ENCODE results near the gene BAZ1B. TPM values are rescaled to one million over a fixed set of nuclear protein-coding genes. Genes with fewer than 3 reads are reported as not detected.
"Not testable (repeated sequence)": the region's sequence is repeated elsewhere in the genome, so short reads cannot be mapped to it uniquely, and the experiment has no call there.

Gene BAZ1B
- total RNA-seq, 1 donor = 52.2 TPM

DNA sequence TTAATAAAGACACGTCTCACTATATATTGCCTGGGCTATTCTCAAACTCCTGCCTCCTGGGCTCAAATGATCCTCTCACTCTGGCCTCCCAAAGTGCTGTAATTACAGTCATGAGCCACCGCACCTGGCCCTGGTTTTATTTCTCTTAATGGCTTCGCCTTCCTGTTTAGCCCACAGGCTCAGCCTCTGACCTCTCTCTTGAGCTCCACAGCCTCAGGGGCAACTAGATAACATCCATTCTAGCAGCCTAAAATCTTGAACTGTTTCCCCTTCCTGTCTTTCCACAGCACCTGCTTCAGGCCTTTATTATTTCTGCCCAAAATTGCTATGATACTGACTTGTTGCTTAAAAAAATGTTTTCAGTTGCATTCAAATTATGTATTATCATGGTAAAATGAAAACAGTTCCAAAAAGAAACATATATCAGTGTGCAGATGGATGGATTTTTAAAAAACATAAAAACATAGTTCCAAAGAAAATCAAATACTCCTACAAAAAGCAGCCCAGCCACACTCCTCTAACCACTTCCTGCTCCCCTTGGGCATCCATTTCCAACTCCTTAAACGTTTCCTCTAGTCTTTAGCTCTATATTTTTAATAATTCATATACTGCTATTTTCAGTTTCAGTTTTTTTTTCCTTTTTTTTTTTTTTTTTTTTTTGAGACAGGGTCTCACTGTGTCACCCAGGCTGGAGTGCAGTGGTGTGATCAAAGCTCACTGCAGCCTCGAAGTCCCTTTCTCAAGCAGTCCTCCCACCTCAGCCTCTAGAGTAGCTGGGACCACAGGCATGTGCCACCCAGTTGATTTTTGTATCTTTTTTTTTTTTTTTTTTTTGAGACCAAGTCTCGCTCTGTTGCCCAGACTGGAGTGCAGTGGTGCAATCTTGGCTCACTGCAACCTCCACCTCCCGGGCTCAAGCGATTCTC is 5.1 kb upstream of the BAZ1B start:
- Histone ChIP-seq H3K4me3 (ENCODE audit: low read length) (no peak overlapping the region), H3K4me1 (ENCODE audit: insufficient read depth, low read length) (peaks cover 44% of the 10 kb centered on the region), H3K27me3 (ENCODE audit: insufficient read depth, low read length) (no peaks in the 10 kb centered on the region), H3K9me3 (ENCODE audit: low read depth, low read length) (no peaks in the 10 kb centered on the region)

GRCh38 chr7:73526158-73526494 is 4.0 kb upstream of the BAZ1B start:
- H3K4me1 ChIP-seq (ENCODE audit: insufficient read depth, low read length) = peaks cover 47% of the 10 kb centered on the region
- not testable (repeated sequence) for H3K9me3 ChIP-seq (ENCODE audit: low read depth, low read length); H3K27me3 ChIP-seq (ENCODE audit: insufficient read depth, low read length); H3K4me3 ChIP-seq (ENCODE audit: low read length)

GRCh38 chr7:73521636-73522104 is 423 bp downstream of the BAZ1B start:
- H3K27me3 ChIP-seq (ENCODE audit: insufficient read depth, low read length) = no peaks in the 10 kb centered on the region
- H3K9me3 ChIP-seq (ENCODE audit: low read depth, low read length) = no peaks in the 10 kb centered on the region
- peak overlapping the region; percentile 72 for H3K4me3 ChIP-seq (ENCODE audit: low read length)
- peaks cover 57% of the 10 kb centered on the region for H3K4me1 ChIP-seq (ENCODE audit: insufficient read depth, low read length)

DNA sequence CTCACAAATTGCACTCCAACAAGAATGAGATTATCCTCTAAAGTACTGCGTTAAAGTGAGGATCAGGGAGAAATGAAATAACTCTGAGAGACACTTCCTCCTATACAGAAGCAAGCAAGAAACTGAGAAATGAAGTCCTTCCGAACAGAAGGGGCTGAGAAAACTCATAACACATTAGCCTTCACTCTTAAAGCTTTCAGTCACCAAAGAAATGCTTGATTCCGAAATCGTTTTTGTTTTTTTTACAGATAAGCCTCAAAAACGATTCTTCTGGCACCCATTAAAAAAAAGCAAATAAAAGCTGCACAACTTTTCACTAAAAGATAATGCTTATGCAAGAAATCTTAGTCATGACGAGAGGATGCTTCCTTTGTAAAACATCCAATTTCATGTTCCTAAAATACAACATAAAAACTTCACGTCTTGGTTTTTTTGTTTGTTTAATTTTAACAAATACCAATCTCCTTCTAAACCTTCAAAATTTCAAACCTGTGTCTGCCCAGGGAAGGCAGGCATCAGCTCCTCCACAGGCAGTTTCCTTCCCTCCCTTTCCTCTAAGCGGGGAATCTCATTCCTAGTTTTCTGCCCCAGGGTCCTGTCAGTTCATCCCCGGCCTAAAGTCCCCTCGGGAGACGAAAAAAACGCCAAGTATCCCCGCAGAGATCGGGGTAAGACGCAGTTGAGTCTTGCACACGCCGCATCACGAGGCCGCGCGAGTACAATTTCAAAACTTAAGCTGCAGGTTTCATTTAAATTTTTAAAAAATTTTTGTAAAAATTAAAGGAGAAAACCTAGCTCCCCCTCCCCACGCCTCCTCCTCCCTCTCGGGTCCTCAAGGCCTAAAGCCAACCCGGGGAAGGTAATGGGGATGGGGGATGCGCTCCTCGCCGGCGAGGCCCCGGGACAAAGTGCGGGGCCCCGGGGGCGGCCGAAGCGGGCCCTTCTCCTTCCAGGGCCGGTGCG is 1.1 kb downstream of the BAZ1B start:
- Histone ChIP-seq H3K4me1 (ENCODE audit: insufficient read depth, low read length) (peaks cover 51% of the 10 kb centered on the region), H3K9me3 (ENCODE audit: low read depth, low read length) (no peaks in the 10 kb centered on the region), H3K4me3 (ENCODE audit: low read length) (peak overlapping the region; percentile 72), H3K27me3 (ENCODE audit: insufficient read depth, low read length) (no peaks in the 10 kb centered on the region)

GRCh38 chr7:73519867-73520672 is 2.0 kb downstream of the BAZ1B start:
- H3K27me3 ChIP-seq (ENCODE audit: insufficient read depth, low read length) = no peaks in the 10 kb centered on the region
- peak overlapping the region; percentile 72 for H3K4me3 ChIP-seq (ENCODE audit: low read length)
- H3K4me1 ChIP-seq (ENCODE audit: insufficient read depth, low read length) = peaks cover 42% of the 10 kb centered on the region
- no peaks in the 10 kb centered on the region for H3K9me3 ChIP-seq (ENCODE audit: low read depth, low read length)

- H3K9me3 ChIP-seq (ENCODE audit: low read depth, low read length) = no peaks in the 10 kb centered on the region
- H3K4me1 ChIP-seq (ENCODE audit: insufficient read depth, low read length) = peaks cover 34% of the 10 kb centered on the region
- H3K4me3 ChIP-seq (ENCODE audit: low read length) = no peak overlapping the region
- no peaks in the 10 kb centered on the region for H3K27me3 ChIP-seq (ENCODE audit: insufficient read depth, low read length)
Observed at GRCh38 chr7:73518470-73518869, 3.6 kb downstream of the BAZ1B start.

DNA sequence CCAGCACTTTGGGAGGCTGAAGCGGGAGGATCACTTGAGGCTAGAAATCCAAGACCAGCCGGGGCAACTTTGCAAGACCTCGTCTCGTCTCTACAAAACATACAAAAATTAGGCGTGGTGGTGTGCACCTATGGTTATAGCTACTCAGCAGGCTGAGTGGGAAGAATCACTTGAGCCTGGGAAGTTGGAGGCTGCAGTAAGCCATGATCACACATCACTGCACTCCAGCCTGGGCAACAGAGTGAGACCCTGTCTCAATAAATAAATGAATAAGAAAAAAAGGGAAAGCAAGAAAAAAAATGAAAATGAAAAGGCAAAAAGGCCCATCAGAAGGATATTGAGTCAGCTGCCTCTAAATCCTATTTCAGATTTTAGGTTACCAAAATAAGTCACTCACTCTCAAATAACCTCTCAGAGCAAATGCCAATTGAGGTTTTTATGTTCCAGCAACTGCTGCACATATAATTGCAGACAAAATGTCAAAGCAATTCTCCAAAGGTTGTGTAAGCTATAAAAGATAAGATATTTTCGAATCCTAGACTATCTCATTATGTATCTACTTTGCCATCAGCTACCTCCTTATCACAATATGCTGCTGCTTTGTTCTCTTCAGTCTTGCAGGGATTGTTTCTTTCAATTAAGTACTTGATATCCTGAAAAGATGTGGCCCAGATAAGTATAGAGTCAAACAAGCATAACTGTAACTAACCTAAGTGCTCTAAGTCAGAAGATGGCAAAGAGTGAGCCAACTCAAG is 4.7 kb downstream of the BAZ1B start:
- Histone ChIP-seq H3K4me1 (ENCODE audit: insufficient read depth, low read length) (peaks cover 26% of the 10 kb centered on the region), H3K9me3 (ENCODE audit: low read depth, low read length) (no peaks in the 10 kb centered on the region), H3K27me3 (ENCODE audit: insufficient read depth, low read length) (no peaks in the 10 kb centered on the region), H3K4me3 (ENCODE audit: low read length) (no peak overlapping the region)

- Histone ChIP-seq H3K4me3 (ENCODE audit: low read length) (no peak overlapping the region), H3K9me3 (ENCODE audit: low read depth, low read length) (no peaks in the 10 kb centered on the region), H3K27me3 (ENCODE audit: insufficient read depth, low read length) (no peaks in the 10 kb centered on the region), H3K4me1 (ENCODE audit: insufficient read depth, low read length) (peaks cover 13% of the 10 kb centered on the region)
Observed at GRCh38 chr7:73515178-73515577, 6.9 kb downstream of the BAZ1B start.

DNA sequence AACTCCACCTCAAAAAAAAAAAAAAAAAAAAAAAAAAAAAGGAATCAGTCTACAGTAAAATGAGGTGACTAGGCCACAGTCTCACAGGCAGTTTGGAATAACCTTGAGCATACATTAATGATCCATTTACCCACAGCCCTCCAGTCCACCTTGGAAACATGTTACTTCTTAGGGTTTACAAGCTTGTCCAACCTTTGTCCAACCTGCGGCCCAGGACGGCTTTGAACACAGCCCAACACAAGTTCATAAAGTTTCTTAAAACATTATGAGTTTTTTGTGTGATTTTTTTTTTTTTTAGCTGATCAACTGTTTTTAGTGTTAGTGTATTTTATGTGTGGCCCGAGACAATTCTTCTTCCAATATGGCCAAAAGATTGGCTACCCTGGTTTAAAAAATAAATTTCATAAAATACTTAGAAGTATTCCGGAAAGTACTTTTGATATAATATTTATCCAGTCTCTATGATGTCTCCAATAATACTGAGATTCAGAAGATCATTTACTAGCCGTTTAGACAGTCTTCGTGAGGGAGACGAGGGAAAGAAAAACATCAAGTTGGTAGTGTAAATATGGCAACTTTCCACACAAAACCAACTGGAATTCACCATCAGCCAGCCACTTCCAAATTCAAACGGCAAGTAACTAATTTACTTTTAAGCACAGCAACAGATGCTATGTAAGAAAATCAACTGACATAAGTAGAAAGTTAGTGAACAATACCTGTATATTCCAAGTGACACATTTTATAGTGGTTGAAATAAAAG is 9.9 kb downstream of the BAZ1B start:
- Histone ChIP-seq H3K9me3 (ENCODE audit: low read depth, low read length) (no peaks in the 10 kb centered on the region), H3K4me1 (ENCODE audit: insufficient read depth, low read length) (no peaks in the 10 kb centered on the region), H3K27me3 (ENCODE audit: insufficient read depth, low read length) (no peaks in the 10 kb centered on the region), H3K4me3 (ENCODE audit: low read length) (no peak overlapping the region)

DNA sequence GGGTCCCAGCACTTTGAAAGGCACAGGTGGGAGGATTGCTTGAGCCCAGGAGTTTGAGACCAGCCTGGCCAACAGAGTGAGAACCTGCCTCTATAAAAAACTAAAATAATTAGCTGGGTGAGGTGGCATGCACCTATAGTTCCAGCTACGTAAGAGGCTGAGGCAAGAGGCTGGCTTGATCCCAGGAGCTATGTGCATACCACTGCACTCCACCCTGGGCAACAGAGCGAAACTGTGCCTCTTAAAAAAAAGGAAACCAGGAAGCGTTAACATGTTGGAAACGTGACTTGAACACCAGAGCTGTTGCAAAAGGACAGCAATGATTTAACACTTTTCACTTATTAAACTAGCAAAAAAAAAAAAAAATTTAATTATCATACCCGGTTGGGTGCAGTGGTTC is 12.6 kb downstream of the BAZ1B start:
- H3K4me1 ChIP-seq (ENCODE audit: insufficient read depth, low read length) = no peaks in the 10 kb centered on the region
- H3K27me3 ChIP-seq (ENCODE audit: insufficient read depth, low read length) = no peaks in the 10 kb centered on the region
- no peaks in the 10 kb centered on the region for H3K9me3 ChIP-seq (ENCODE audit: low read depth, low read length)
- H3K4me3 ChIP-seq (ENCODE audit: low read length) = no peak overlapping the region

DNA sequence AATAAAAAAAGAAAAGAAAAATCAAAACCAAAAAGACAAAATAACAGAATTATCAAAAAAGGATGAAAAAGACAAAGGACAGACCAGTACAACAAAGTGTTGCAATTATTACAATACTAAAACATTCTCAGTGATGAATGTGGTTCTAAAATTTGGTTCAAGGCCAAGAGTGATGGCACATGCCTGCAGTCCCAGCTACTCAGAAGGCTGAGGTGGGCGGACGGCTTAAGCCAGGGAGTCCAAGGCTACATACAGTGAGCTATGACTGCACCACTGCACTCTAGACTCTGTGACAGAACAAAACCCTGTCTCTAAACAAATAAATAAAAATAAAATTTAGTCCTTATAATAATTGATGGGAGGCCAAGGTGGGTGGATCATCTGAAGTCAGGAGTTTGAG is 14.5 kb downstream of the BAZ1B start:
- H3K9me3 ChIP-seq (ENCODE audit: low read depth, low read length) = no peaks in the 10 kb centered on the region
- H3K4me1 ChIP-seq (ENCODE audit: insufficient read depth, low read length) = no peaks in the 10 kb centered on the region
- H3K4me3 ChIP-seq (ENCODE audit: low read length) = no peak overlapping the region
- no peaks in the 10 kb centered on the region for H3K27me3 ChIP-seq (ENCODE audit: insufficient read depth, low read length)

GRCh38 chr7:73504920-73505319 is 17.2 kb downstream of the BAZ1B start:
- Histone ChIP-seq H3K9me3 (ENCODE audit: low read depth, low read length) (no peaks in the 10 kb centered on the region), H3K4me1 (ENCODE audit: insufficient read depth, low read length) (no peaks in the 10 kb centered on the region), H3K27me3 (ENCODE audit: insufficient read depth, low read length) (no peaks in the 10 kb centered on the region), H3K4me3 (ENCODE audit: low read length) (no peak overlapping the region)

DNA sequence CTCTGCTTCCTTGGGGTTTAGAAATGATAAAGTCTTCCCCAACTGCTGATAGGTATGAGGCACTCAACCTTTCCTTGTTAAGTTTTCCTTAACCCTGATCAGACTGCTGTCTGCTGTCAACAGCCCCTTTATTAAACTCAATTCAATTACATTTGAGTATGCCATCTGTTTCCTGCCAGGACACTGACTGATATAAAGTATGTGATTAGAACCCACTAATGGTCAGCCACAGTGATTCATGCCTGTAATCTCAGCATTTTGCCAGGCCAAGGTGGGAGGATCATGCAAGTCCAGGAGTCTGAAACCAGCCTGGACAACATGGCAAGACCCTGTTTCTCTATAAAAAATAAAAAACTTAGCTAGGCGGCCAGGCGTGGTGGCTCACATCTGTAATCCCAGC is 18.1 kb downstream of the BAZ1B start:
- Histone ChIP-seq H3K4me3 (ENCODE audit: low read length) (no peak overlapping the region), H3K27me3 (ENCODE audit: insufficient read depth, low read length) (no peaks in the 10 kb centered on the region), H3K4me1 (ENCODE audit: insufficient read depth, low read length) (no peaks in the 10 kb centered on the region), H3K9me3 (ENCODE audit: low read depth, low read length) (no peaks in the 10 kb centered on the region)

All from mononuclear cell (primary cell).